IMR-90 (cell line): ENCODE measurements around the gene FADS2. TPM values are rescaled to one million over a fixed set of nuclear protein-coding genes. Genes with fewer than 3 reads are reported as not detected.
A peak's percentile ranks its signal among the peaks of the same experiment; 100 is the strongest.

Source experiments
- ATAC-seq: fragments of 200-7000 bp; cut with Tn5 transposase; 2 replicates; pipeline ENCODE4 v1.9.1; 2020; ENCODE audit warnings: low read depth, mild to moderate bottlenecking, moderate library complexity
- BruUV-seq: library from RNA; stranded (reverse); fragments of 400-500 nt; replicated peaks from 2 replicates; lab custom pipeline; 2021; lab: Mats Ljungman, UMichigan
- CTCF ChIA-PET: fragments of 300-600 bp; formaldehyde crosslinking; extraction: SDS; loops from one replicate; lab custom pipeline; 2021; ENCODE audit warnings: antibody characterized with exemption; lab: Yijun Ruan, JAX
- POLR2A ChIA-PET: fragments of 300-600 bp; sonication (Branson Sonifier 250); formaldehyde crosslinking; loops from one replicate; lab custom pipeline; 2022; ENCODE audit warnings: antibody characterized with exemption; ENCODE audit not compliant: unreplicated experiment; lab: Charles Lee
- DNase-seq: peaks from one replicate; pipeline ENCODE4 v3.0.0; 2013
- H2AFZ ChIP-seq: replicated peaks from 2 replicates; pipeline ENCODE3; 2013; ENCODE audit warnings: low read length, mild to moderate bottlenecking; ENCODE audit not compliant: poor library complexity
- H2AK5ac ChIP-seq: 2 replicates; pipeline ENCODE4 v1.6.1; 2013; ENCODE audit warnings: low read depth, low read length, inconsistent platforms
- H2AK9ac ChIP-seq: replicated peaks from 2 replicates; pipeline ENCODE3; 2013; ENCODE audit warnings: mild to moderate bottlenecking, low read depth, low read length, moderate library complexity; ENCODE audit not compliant: poor library complexity
- H2BK120ac ChIP-seq: 2 replicates; pipeline ENCODE4 v1.6.1; 2013; ENCODE audit warnings: low read depth, low read length, inconsistent platforms
- H2BK15ac ChIP-seq: 3 replicates; pipeline ENCODE4 v1.6.1; 2013; ENCODE audit warnings: low read depth, low read length, inconsistent platforms
- H2BK20ac ChIP-seq: 2 replicates; pipeline ENCODE4 v1.6.1; 2013; ENCODE audit warnings: low read depth, mild to moderate bottlenecking, inconsistent platforms, low read length, moderate library complexity
- H2BK5ac ChIP-seq: 2 replicates; pipeline ENCODE4 v1.6.1; 2013; ENCODE audit warnings: mild to moderate bottlenecking, low read depth, low read length, inconsistent platforms; ENCODE audit not compliant: poor library complexity, severe bottlenecking
- H3K14ac ChIP-seq: replicated peaks from 2 replicates; pipeline ENCODE4 v1.6.1; 2013; ENCODE audit warnings: low read depth, low read length, inconsistent platforms
- H3K18ac ChIP-seq: 2 replicates; pipeline ENCODE4 v1.6.1; 2013; ENCODE audit warnings: low read depth, low read length, control low read depth
- H3K23ac ChIP-seq: 2 replicates; pipeline ENCODE4 v1.6.1; 2013; ENCODE audit warnings: low read depth, low read length, inconsistent platforms
- H3K27ac ChIP-seq: 2 replicates; pipeline ENCODE4 v1.5.1; 2013; ENCODE audit warnings: mild to moderate bottlenecking, control low read depth, low read length; ENCODE audit not compliant: insufficient read depth
- H3K27me3 ChIP-seq: 2 replicates; pipeline ENCODE4 v1.6.1; 2013; ENCODE audit warnings: low read length; ENCODE audit not compliant: control insufficient read depth, insufficient read depth
- H3K36me3 ChIP-seq: 2 replicates; pipeline ENCODE4 v1.6.1; 2013; ENCODE audit warnings: low read length, mixed read lengths; ENCODE audit not compliant: control insufficient read depth, insufficient read depth
- H3K4ac ChIP-seq: 2 replicates; pipeline ENCODE4 v1.6.1; 2013; ENCODE audit warnings: low read depth, low read length, inconsistent platforms
- H3K4me1 ChIP-seq: 2 replicates; pipeline ENCODE4 v1.6.1; 2013; ENCODE audit warnings: low read length, mixed read lengths; ENCODE audit not compliant: control insufficient read depth, insufficient read depth
- H3K4me2 ChIP-seq: 2 replicates; pipeline ENCODE4 v1.6.1; 2013; ENCODE audit warnings: low read depth, mild to moderate bottlenecking, control low read depth, low read length, moderate library complexity
- H3K4me3 ChIP-seq: 2 replicates; pipeline ENCODE4 v1.5.1; 2013; ENCODE audit warnings: low read depth, mild to moderate bottlenecking, control low read depth, low read length, moderate library complexity; ENCODE audit not compliant: insufficient read depth
- H3K56ac ChIP-seq: 2 replicates; pipeline ENCODE4 v1.6.1; 2013; ENCODE audit warnings: low read length, inconsistent platforms; ENCODE audit not compliant: insufficient read depth; ENCODE audit errors: extremely low read depth
- H3K79me1 ChIP-seq, 2 experiments: 2 replicates each; pipeline ENCODE4 v1.6.1; 2013; ENCODE audit warnings: low read length in 2 of 2, inconsistent platforms in 1 of 2, low read depth in 1 of 2
- H3K9ac ChIP-seq: 2 replicates; pipeline ENCODE4 v1.6.1; 2013; ENCODE audit warnings: low read depth, low read length, control low read depth
- H3K9me1 ChIP-seq: 2 replicates; pipeline ENCODE4 v1.6.1; 2013; ENCODE audit warnings: low read length, inconsistent platforms; ENCODE audit not compliant: insufficient read depth
- H3K9me3 ChIP-seq: 2 replicates; pipeline ENCODE4 v1.6.1; 2013; ENCODE audit warnings: low read length; ENCODE audit not compliant: control insufficient read depth, insufficient read depth
- H4K20me1 ChIP-seq: 2 replicates; pipeline ENCODE4 v1.6.1; 2013; ENCODE audit warnings: low read length, inconsistent platforms; ENCODE audit not compliant: insufficient read depth
- H4K5ac ChIP-seq: 2 replicates; pipeline ENCODE4 v1.6.1; 2013; ENCODE audit warnings: mild to moderate bottlenecking, low read depth, low read length, control low read depth
- H4K8ac ChIP-seq, 2 experiments: 2 replicates each; pipeline ENCODE4 v1.6.1; 2013; ENCODE audit warnings: low read depth in 2 of 2, low read length in 2 of 2, control low read depth in 1 of 2, inconsistent platforms in 1 of 2
- H4K91ac ChIP-seq: 2 replicates; pipeline ENCODE4 v1.6.1; 2013; ENCODE audit warnings: low read depth, low read length, inconsistent platforms; ENCODE audit not compliant: insufficient read depth
- BHLHE40 ChIP-seq: fragments of 150-350 bp; IDR thresholded peaks from 2 replicates; pipeline ENCODE4 v1.6.1; 2016; ENCODE audit warnings: mild to moderate bottlenecking, low read depth, low read length
- CEBPB ChIP-seq: IDR thresholded peaks from 2 replicates; pipeline ENCODE4 v1.6.1; 2012; ENCODE audit warnings: low read depth, low read length, improper control_type of control experiment
- CHD1 ChIP-seq: IDR thresholded peaks from 2 replicates; pipeline ENCODE4 v1.6.1; 2012; ENCODE audit warnings: low read depth, low read length, improper control_type of control experiment
- FOS ChIP-seq: fragments of 150-350 bp; IDR thresholded peaks from 2 replicates; pipeline ENCODE4 v1.6.1; 2016; ENCODE audit warnings: low read depth, low read length
- POLR2A ChIP-seq: IDR thresholded peaks from 2 replicates; pipeline ENCODE4 v1.6.1; 2012; ENCODE audit warnings: mild to moderate bottlenecking, low read depth, low read length
- RAD21 ChIP-seq: IDR thresholded peaks from 2 replicates; pipeline ENCODE4 v1.6.1; 2012; ENCODE audit warnings: low read length, improper control_type of control experiment
- RFX5 ChIP-seq: IDR thresholded peaks from 2 replicates; pipeline ENCODE4 v1.8.0; 2012; ENCODE audit warnings: low read depth, mild to moderate bottlenecking, low read length, moderate library complexity
- SMC3 ChIP-seq: fragments of 150-350 bp; IDR thresholded peaks from 2 replicates; pipeline ENCODE4 v1.6.1; 2016; ENCODE audit warnings: low read depth, mild to moderate bottlenecking, antibody characterized with exemption, low read length, moderate library complexity
- WGBS, 2 experiments: methylation state at CpG; one replicate each; pipeline versions ENCODE4 v1.1.5 to v1.1.7; 2013; ENCODE audit warnings: missing lambda C conversion rate in 2 of 2; ENCODE audit not compliant: insufficient read length in 1 of 2; ENCODE audit errors: extremely low coverage in 2 of 2; 5-methylcytosine and 5-hydroxymethylcytosine counted together
- dilution Hi-C: fragments of 300-500 bp; cut with HindIII; formaldehyde crosslinking; loops from one replicate; pipeline ENCODE4 v1.14.3; 2018; ENCODE audit warnings: low sequenced_read_pairs; ENCODE audit not compliant: unreplicated experiment
- in situ Hi-C: fragments of 300-500 bp; cut with MboI; formaldehyde crosslinking; loops from 3 replicates; pipeline ENCODE4 v1.14.3; 2019; ENCODE audit warnings: low sequenced_read_pairs, inconsistent platforms, mixed read lengths
- intact Hi-C: fragments of 100-400 bp; cut with micrococcal nuclease; formaldehyde crosslinking; loops from 2 replicates; pipeline ENCODE4 v1.10.0; 2022
- polyA plus RNA-seq, 3 experiments: library from polyadenylated mRNA; depleted of rRNA; stranded (reverse); fragments of >200 nt; gene quantifications; 2 replicates each; pipeline ENCODE4 v1.2.3, GENCODE V29; 2012; ENCODE audit warnings: low replicate concordance in 1 of 3
- total RNA-seq: library from RNA; depleted of rRNA; stranded (reverse); fragments of >200 nt; gene quantifications from 2 replicates; pipeline ENCODE4 v1.2.3, GENCODE V29; 2012
- TF ChIP-seq, protein P1 (sequence below): conservative IDR thresholded peaks from 2 replicates; pipeline ENCODE4 v1.5.1; 2012; ENCODE audit warnings: mild to moderate bottlenecking, low read depth, low read length, improper control_type of control experiment

FADS2 gene
- total and polyA plus RNA-seq, 2 of the 4 experiments (the other 2 are of a cell fraction): 33.3 to 88.4 TPM

GRCh38 chr11:61911128-61911700 is 83.1 kb downstream of the FADS2 start:
- Histone ChIP-seq H2BK20ac (no peak overlapping the region), H3K4me3 (no peak overlapping the region), H4K8ac (no peak overlapping the region), H3K4me2 (no peak overlapping the region), H3K27me3 (no peaks in the 10 kb centered on the region), H2AK5ac (no peak overlapping the region), H4K91ac (no peak overlapping the region), H3K27ac (no peak overlapping the region), H4K5ac (no peak overlapping the region), H3K56ac (no peak overlapping the region), H3K14ac (no peak overlapping the region), H2AFZ (no peak overlapping the region), H2BK5ac (no peak overlapping the region), H3K9ac (no peak overlapping the region), H3K79me1 (no peaks in the 10 kb centered on the region), H2BK15ac (no peak overlapping the region), H2BK120ac (no peak overlapping the region), H3K4me1 (no peaks in the 10 kb centered on the region), H4K20me1 (peaks cover 3% of the 10 kb centered on the region; the same call in 1 of the 2 replicates), H2AK9ac (peak overlapping the region; percentile 50), H3K23ac (no peak overlapping the region), H3K36me3 (peaks cover 1% of the 10 kb centered on the region; the same call in 1 of the 2 replicates), H3K4ac (no peak overlapping the region), H3K9me1 (0 out of 2 replicates have a peak, but pooled peaks cover 4% of the 10 kb centered on the region), H3K18ac (no peak overlapping the region), H3K9me3 (no peaks in the 10 kb centered on the region)
- BruUV-seq: no TSS peak
- ChIA-PET CTCF (interaction anchor here (1.1 kb wide), 1 partner anchor 37 kb away, joined by 3 read pairs; no protein-coding TSS in a partner anchor), POLR2A (no interaction called here)
- WGBS, 2 experiments: 79% methylated on average over 2 of the region's 7 CpGs; no CpG with 5 or more reads in 1 of the 2 experiments
- in situ Hi-C loops: no loop called here
- DNase-seq: no peak
- dilution Hi-C loops: no loop called here
- TF ChIP-seq BHLHE40: no peak
- TF ChIP-seq FOS: no peak
- TF ChIP-seq CHD1: no peak
- no peak for TF ChIP-seq SMC3
- TF ChIP-seq, protein P1, sequence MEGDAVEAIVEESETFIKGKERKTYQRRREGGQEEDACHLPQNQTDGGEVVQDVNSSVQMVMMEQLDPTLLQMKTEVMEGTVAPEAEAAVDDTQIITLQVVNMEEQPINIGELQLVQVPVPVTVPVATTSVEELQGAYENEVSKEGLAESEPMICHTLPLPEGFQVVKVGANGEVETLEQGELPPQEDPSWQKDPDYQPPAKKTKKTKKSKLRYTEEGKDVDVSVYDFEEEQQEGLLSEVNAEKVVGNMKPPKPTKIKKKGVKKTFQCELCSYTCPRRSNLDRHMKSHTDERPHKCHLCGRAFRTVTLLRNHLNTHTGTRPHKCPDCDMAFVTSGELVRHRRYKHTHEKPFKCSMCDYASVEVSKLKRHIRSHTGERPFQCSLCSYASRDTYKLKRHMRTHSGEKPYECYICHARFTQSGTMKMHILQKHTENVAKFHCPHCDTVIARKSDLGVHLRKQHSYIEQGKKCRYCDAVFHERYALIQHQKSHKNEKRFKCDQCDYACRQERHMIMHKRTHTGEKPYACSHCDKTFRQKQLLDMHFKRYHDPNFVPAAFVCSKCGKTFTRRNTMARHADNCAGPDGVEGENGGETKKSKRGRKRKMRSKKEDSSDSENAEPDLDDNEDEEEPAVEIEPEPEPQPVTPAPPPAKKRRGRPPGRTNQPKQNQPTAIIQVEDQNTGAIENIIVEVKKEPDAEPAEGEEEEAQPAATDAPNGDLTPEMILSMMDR: no peak
- TF ChIP-seq RAD21: no peak
- no peak for TF ChIP-seq RFX5
- no peak for TF ChIP-seq POLR2A
- TF ChIP-seq CEBPB: no peak
- ATAC-seq: no peak
- intact Hi-C loops: no loop called here
